ENCODE results near the gene LRRC57. TPM values are rescaled to one million over a fixed set of nuclear protein-coding genes. Genes with fewer than 3 reads are reported as not detected.
"Not testable (repeated sequence)": the region's sequence is repeated elsewhere in the genome, so short reads cannot be mapped to it uniquely, and the experiment has no call there.

The LRRC57 gene
- total RNA-seq, 2 donors from 2014 or later = 6.9 to 8.3 TPM

- Histone ChIP-seq H3K27ac (no peak overlapping the region), H3K36me3 (replicated peaks in 1 of 2; ENCODE audit: insufficient read depth in 1 of 2, low read depth in 2 of 2) (no peaks in the 10 kb centered on the region), H3K9me3 (no peaks in the 10 kb centered on the region), H3K27me3 (no peaks in the 10 kb centered on the region), H3K4me3 (no peak overlapping the region), H3K4me1 (peaks cover 18% of the 10 kb centered on the region)
- intact Hi-C loops (cut with DNase I) = no loop called here
- TF ChIP-seq POLR2A (IDR thresholded peaks at IDR 0.05) (no peak), CTCF (IDR thresholded peaks at IDR 0.05) (no peak)
- 41 to 82% methylated on average over 1 of the region's 1 CpG for WGBS, 2 donors
- DNase-seq = no peak
- ATAC-seq = no peak
These were observed 28.2 kb upstream of the LRRC57 start for GRCh38 chr15:42576776-42577175.

GRCh38 chr15:42576040-42576594 is 27.5 kb upstream of the LRRC57 start:
- intact Hi-C loops (cut with DNase I) = no loop called here
- 16 to 18% methylated on average over 16 of the region's 16 CpGs for WGBS, 2 donors
- ATAC-seq (no peak), DNase-seq (no peak)
- Histone ChIP-seq H3K4me3 (peak overlapping the region; percentile 40 to 52), H3K27ac (peak overlapping the region; percentile 8 to 60 (median 45)), H3K36me3 (replicated peaks in 1 of 2; ENCODE audit: insufficient read depth in 1 of 2, low read depth in 2 of 2) (no peaks in the 10 kb centered on the region), H3K4me1 (peaks cover 14% of the 10 kb centered on the region), H3K9me3 (no peaks in the 10 kb centered on the region), H3K27me3 (no peaks in the 10 kb centered on the region)
- TF ChIP-seq POLR2A (IDR thresholded peaks at IDR 0.05) (no peak), CTCF (IDR thresholded peaks at IDR 0.05) (no peak)

- TF ChIP-seq CTCF (IDR thresholded peaks at IDR 0.05) = peak in 1 of 7 experiments; percentile 1
- TF ChIP-seq POLR2A (IDR thresholded peaks at IDR 0.05) = peak; percentile 12 to 39 (median 35)
- ATAC-seq = peak; percentile 98
- Histone ChIP-seq H3K27me3 (no peaks in the 10 kb centered on the region), H3K4me1 (peaks cover 14% of the 10 kb centered on the region), H3K27ac (peak within 1 kb of the TSS; percentile 11 to 60 (median 45)), H3K4me3 (peak within 1 kb of the TSS; percentile 40 to 52), H3K9me3 (no peaks in the 10 kb centered on the region), H3K36me3 (replicated peaks in 1 of 2; ENCODE audit: insufficient read depth in 1 of 2, low read depth in 2 of 2) (no peaks in the 10 kb centered on the region)
- WGBS, 2 donors = 1% methylated on average over 15 to 95 of the region's 95 CpGs
- intact Hi-C loops (cut with DNase I) = no loop called here
- DNase-seq = peak; percentile 97 to 98 (median 98)
These were observed 26.8 kb upstream of the LRRC57 start, which contains the start of gene STARD9 for GRCh38 chr15:42575188-42576039. TSS of gene STARD9 (plus strand) at chr15:42575606. CDS start at chr15:42575716, 110 bp downstream.

GRCh38 chr15:42558739-42559138 is 10.1 kb upstream of the LRRC57 start:
- WGBS, 2 donors = 91 to 98% methylated on average over 3 of the region's 3 CpGs
- ATAC-seq = no peak
- Histone ChIP-seq H3K4me1 (no peaks in the 10 kb centered on the region), H3K36me3 (replicated peaks in 1 of 2; ENCODE audit: insufficient read depth in 1 of 2, low read depth in 2 of 2) (peaks cover 0 to 13% of the 10 kb centered on the region in 2 donors), H3K9me3 (no peaks in the 10 kb centered on the region), H3K4me3 (no peak overlapping the region), H3K27ac (no peak overlapping the region), H3K27me3 (no peaks in the 10 kb centered on the region)
- no peak for TF ChIP-seq POLR2A (IDR thresholded peaks at IDR 0.05)
- TF ChIP-seq CTCF (IDR thresholded peaks at IDR 0.05) = no peak
- DNase-seq = no peak
- intact Hi-C loops (cut with DNase I) = no loop called here

- H3K9me3 ChIP-seq; intact Hi-C loops (cut with DNase I); ATAC-seq; H3K27me3 ChIP-seq; H3K4me1 ChIP-seq; H3K27ac ChIP-seq; H3K4me3 ChIP-seq; H3K36me3 ChIP-seq (replicated peaks in 1 of 2; ENCODE audit: insufficient read depth in 1 of 2, low read depth in 2 of 2): not testable (repeated sequence)
- peak in 2 of 4 donors; percentile 21 to 23 for DNase-seq
- WGBS, 2 donors = 90 to 92% methylated on average over 12 of the region's 12 CpGs
These were observed 8.1 kb upstream of the LRRC57 start for GRCh38 chr15:42556550-42557207.

Data from body of pancreas (tissue), 4 donors.